ENCODE data around the gene DLL1. TPM values are rescaled to one million over a fixed set of nuclear protein-coding genes. Genes with fewer than 3 reads are reported as not detected.

Gene DLL1
- total RNA-seq, 4 donors from 2014 or later, result 4.4 to 21.3 (median 13.4) TPM

DNA sequence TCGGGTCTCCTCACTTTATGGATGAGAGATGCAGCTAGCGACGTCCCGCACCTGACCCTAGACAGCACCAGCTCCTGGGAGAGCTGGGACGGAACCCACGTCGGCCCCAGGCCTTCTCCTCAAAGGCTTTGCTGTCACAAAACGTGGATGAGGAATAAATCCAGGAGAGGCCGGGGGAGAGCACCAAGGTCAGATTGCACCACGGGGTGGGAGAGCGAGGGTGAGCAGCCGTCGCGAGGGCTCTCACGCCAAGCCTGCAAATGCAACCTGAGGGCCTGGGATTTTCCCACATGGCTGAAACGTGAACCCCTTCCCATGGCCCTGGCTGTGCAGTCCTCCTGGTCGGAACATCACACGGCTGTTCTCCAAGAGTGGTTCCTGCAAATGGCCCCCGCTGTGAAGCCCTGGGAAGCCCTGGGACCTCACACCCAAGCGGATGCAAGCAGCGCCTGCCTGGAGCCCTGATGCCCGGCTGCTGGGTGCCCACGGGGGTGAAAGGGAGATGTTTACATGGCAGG, 45.3 kb downstream of the DLL1 start:
- TF ChIP-seq, protein P1, sequence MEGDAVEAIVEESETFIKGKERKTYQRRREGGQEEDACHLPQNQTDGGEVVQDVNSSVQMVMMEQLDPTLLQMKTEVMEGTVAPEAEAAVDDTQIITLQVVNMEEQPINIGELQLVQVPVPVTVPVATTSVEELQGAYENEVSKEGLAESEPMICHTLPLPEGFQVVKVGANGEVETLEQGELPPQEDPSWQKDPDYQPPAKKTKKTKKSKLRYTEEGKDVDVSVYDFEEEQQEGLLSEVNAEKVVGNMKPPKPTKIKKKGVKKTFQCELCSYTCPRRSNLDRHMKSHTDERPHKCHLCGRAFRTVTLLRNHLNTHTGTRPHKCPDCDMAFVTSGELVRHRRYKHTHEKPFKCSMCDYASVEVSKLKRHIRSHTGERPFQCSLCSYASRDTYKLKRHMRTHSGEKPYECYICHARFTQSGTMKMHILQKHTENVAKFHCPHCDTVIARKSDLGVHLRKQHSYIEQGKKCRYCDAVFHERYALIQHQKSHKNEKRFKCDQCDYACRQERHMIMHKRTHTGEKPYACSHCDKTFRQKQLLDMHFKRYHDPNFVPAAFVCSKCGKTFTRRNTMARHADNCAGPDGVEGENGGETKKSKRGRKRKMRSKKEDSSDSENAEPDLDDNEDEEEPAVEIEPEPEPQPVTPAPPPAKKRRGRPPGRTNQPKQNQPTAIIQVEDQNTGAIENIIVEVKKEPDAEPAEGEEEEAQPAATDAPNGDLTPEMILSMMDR (IDR thresholded peaks at IDR 0.05; ENCODE audit: low read depth), result no peak

DNA sequence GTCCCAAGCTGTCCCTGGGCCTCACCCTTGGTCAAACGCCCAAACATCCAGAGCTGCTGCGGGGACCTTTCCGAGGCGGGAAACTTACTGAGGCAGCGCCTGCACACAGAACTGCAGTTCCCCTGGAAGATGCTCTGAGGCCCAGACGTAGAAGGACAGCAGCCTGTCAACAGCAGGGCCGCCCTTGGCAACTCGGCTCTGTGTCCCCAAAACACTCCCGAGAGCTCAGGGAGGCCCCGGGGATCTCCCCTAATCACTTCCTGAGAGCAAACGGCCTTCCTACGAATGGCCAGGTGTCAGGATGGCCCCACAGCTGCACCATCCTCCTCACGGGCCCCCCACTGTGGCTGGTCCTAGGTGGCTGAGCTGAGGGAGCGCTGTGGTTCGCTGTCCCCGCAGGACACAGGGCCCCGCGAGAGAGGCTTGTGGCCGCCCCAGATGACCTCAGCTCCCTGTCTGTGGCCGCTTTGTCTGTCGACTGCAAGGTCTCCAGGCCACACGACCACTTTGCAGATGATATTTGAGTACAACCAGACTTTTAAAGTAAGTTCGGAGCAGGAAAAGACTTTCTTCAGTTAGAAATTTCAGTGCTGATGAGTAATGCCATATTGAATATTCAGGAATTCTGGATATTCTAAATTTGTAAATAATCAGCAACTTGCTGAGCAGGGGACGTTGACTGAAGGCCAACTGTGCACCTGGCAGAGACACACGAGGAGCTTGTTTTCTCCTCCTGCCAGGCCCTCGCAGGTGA, 46.0 kb downstream of the DLL1 start:
- TF ChIP-seq, protein P1 (IDR thresholded peaks at IDR 0.05; ENCODE audit: low read depth), result no peak

DNA sequence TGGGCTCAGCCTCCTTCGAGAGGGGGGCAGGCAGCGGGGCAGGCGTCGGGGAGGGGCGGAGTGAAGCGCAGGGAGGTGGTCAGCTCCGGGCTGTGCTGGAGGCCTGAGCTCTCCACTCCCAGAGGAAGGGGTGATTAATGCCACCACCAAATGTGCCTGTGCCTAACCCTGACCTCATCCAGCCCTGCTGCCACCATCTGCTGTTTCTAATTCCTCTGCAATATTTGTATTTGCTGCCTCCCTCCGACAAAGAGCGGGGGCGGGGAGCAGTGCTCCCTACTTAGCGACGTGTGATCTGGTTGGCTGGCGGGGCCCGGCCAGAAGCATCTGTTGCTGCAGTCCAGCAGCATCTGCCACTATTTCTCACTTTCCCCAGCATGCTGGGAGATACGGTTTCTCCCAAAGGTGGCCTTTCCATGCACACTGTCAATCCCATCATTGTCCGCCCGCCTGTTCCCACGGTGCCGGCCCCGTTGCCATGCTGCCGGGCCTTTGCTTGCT, 47.0 kb downstream of the DLL1 start:
- TF ChIP-seq, protein P1 (IDR thresholded peaks at IDR 0.05; ENCODE audit: low read depth), result no peak

DNA sequence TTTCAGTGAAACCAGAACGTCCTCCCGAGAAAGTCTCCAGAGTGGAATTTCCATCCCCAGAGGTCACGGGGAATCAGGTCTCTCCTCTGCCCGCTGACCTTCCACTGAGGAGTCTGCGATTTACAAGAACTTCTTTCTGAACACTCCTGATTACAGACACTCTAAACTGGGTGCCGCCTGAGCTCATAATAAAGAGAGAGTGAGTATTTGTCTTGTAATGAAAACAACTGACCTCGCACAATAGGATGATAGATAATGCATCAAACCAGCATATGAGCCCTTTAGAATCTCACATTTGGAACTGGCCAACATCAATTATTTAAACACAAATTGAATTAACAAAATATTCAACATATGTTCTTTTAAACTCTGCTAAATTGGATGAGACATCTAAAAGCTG, 47.5 kb downstream of the DLL1 start:
- TF ChIP-seq, protein P1 (IDR thresholded peaks at IDR 0.05; ENCODE audit: low read depth), result no peak

DNA sequence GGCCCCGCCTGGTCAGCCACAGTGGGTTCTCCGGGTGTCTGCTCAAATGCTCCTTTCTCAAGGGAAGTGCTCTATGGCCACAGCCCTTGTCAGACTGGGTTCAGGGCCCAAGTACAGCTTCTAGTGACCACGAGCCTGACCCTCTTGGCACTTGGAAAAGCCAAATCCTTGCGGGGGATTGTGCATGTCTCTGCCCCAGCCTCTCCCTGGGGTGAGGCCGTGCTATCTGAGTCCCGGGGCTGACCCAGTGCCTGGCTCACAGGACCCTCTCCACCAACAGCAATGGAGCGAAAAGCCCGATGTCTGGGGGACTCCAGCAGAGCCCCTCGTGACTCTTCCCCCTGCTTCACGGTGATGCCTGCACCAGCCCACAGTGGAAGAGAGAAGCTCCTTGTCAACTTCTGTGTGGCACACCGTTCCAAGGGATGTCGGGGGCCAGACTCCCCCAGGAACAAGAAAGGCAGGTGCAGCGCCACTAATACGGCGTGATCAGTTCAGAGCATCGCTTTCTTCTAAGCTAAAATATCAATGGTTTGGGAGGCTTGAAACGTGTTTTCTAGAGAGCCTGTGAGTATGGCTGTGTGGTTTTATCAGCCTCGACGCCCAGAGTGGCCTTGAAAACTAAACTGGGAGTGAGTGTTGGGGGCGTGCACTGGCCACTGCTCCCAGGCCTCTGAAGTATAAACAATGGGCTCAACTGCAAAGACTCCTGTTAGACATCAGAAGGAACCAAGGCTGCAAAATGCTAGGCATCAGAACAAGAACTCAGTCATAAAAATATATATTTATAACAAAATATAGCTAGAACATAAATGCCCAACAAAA, 51.9 kb downstream of the DLL1 start:
- TF ChIP-seq, protein P1 (IDR thresholded peaks at IDR 0.05; ENCODE audit: low read depth), result no peak

DNA sequence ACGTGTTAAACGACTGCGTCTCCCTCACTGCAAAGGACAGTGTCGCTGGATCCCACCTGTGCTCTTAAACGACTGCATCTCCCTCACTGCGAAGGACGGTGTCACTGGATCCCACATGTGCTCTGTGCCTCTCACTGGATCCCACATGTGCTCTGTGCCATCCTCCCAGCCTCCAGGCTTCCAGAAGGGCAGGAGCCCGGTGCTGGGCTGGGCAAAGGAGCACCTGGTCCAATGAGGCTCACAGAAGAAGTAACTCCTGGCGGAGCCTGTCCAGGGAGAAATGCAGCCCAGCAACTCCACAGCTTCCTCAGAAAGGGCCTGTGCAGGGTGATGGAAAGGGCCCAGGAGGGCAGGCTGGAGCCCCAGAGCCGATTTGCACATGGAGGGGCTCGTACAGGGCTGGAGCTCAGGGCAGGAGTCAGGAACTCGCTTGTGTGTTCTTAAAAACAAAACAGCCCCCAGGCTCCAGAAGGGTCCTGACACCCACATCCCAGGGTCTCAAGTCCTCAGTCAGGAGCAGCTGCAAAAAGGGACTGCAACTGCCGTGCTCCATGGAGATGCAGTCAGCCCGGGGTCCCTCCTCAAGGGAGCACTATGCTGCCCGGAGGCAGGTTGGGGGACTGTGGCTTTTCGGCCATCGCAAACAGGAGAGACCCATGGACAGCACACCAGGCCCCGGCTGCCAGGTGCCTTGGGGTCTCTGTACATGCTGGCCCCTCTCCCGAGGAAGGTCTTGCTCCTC, 52.7 kb downstream of the DLL1 start:
- TF ChIP-seq, protein P1 (IDR thresholded peaks at IDR 0.05; ENCODE audit: low read depth), result no peak
